GM12878 (cell line): ENCODE measurements around the gene FHL1. TPM values are rescaled to one million over a fixed set of nuclear protein-coding genes. Genes with fewer than 3 reads are reported as not detected.
A peak's percentile ranks its signal among the peaks of the same experiment; 100 is the strongest.

Source experiments
- ATAC-seq: fragments of 200-7000 bp; cut with Tn5 transposase; 3 replicates; pipeline ENCODE4 v1.9.1; 2020; ENCODE audit warnings: mild to moderate bottlenecking, moderate library complexity
- BruUV-seq: library from RNA; stranded (reverse); fragments of 400-500 nt; replicated peaks from 2 replicates; lab custom pipeline; 2021; lab: Mats Ljungman, UMichigan
- CTCF ChIA-PET: fragments of 300-600 bp; sonication (Branson Sonifier 250); formaldehyde crosslinking; extraction: SDS; loops from one replicate; lab custom pipeline; 2021; ENCODE audit warnings: inconsistent platforms; lab: Yijun Ruan, JAX
- POLR2A ChIA-PET: fragments of 350-600 bp; formaldehyde crosslinking; extraction: SDS; loops from one replicate; lab custom pipeline; 2021; ENCODE audit warnings: inconsistent platforms; lab: Charles Lee
- RAD21 ChIA-PET: fragments of 300-600 bp; sonication (Branson Sonifier 250); formaldehyde crosslinking; loops from one replicate; lab custom pipeline; 2023; ENCODE audit warnings: antibody characterized with exemption; ENCODE audit not compliant: unreplicated experiment; lab: Charles Lee
- SMC1A ChIA-PET: fragments of 300-600 bp; sonication (Branson Sonifier 250); formaldehyde crosslinking; loops from one replicate; lab custom pipeline; 2023; ENCODE audit not compliant: unreplicated experiment, uncharacterized antibody; lab: Charles Lee
- DNase-seq: peaks from one replicate; pipeline ENCODE4 v3.0.0-alpha.2; 2011; ENCODE audit warnings: low read depth, low spot score
- FAIRE-seq: peaks from 3 replicates; lab custom pipeline; 2011; peaks lifted over from hg19 to GRCh38; lab: Jason Lieb, UNC
- H2AFZ ChIP-seq: 2 replicates; pipeline ENCODE4 v1.6.0; 2011; ENCODE audit warnings: low read depth, low read length, control low read depth; ENCODE audit not compliant: control insufficient read depth
- H3K27ac ChIP-seq: 2 replicates; pipeline ENCODE4 v1.5.1; 2011; ENCODE audit warnings: control low read depth; ENCODE audit not compliant: control insufficient read depth, insufficient read depth
- H3K27me3 ChIP-seq, 2 experiments: replicated peaks in 1 of 2; 2 replicates each; pipeline versions ENCODE4 v1.6.0 to v1.6.1; 2011; ENCODE audit warnings: low read length in 1 of 2; ENCODE audit not compliant: control insufficient read depth in 2 of 2, insufficient read depth in 2 of 2
- H3K36me3 ChIP-seq, 2 experiments: 2 replicates each; pipeline ENCODE4 v1.5.1; 2011; ENCODE audit warnings: low read length in 1 of 2; ENCODE audit not compliant: control insufficient read depth in 2 of 2, insufficient read depth in 2 of 2
- H3K4me1 ChIP-seq: 2 replicates; pipeline ENCODE4 v1.6.1; 2011; ENCODE audit warnings: mild to moderate bottlenecking, low read length, moderate library complexity, mixed read lengths; ENCODE audit not compliant: control insufficient read depth, insufficient read depth
- H3K4me2 ChIP-seq: 2 replicates; pipeline ENCODE4 v1.6.0; 2011; ENCODE audit warnings: control low read depth; ENCODE audit not compliant: control insufficient read depth, insufficient read depth
- H3K4me3 ChIP-seq: fragments of 200-600 bp; sonication (generic); 2 replicates; pipeline ENCODE4 v1.5.1; 2016
- H3K79me2 ChIP-seq: 2 replicates; pipeline ENCODE4 v1.6.0; 2011; ENCODE audit warnings: low read length; ENCODE audit not compliant: control insufficient read depth, insufficient read depth
- H3K9ac ChIP-seq: 2 replicates; pipeline ENCODE4 v1.8.0; 2011; ENCODE audit warnings: low read length, control low read depth, mixed read lengths; ENCODE audit not compliant: control insufficient read depth, insufficient read depth
- H3K9me3 ChIP-seq: replicated peaks from 3 replicates; pipeline ENCODE4 v1.5.1; 2011; ENCODE audit warnings: mild to moderate bottlenecking, low read length; ENCODE audit not compliant: control insufficient read depth, insufficient read depth
- H4K20me1 ChIP-seq: 2 replicates; pipeline ENCODE4 v1.6.0; 2011; ENCODE audit not compliant: control insufficient read depth, insufficient read depth
- SMC3 ChIP-seq: IDR thresholded peaks from 2 replicates; pipeline ENCODE4 v1.6.1; 2011; ENCODE audit warnings: low read length, improper control_type of control experiment, borderline replicate concordance
- WGBS: methylation state at CpG from one replicate; pipeline ENCODE4 v1.1.6; 2016; ENCODE audit warnings: low lambda C conversion rate; ENCODE audit not compliant: insufficient replicate concordance, insufficient coverage; ENCODE audit errors: missing lambda C conversion rate; 5-methylcytosine and 5-hydroxymethylcytosine counted together
- in situ Hi-C: fragments of 300-500 bp; cut with MboI; formaldehyde crosslinking; loops from 9 replicates; pipeline ENCODE4 v1.14.3; 2018; ENCODE audit warnings: mixed read lengths
- intact Hi-C: fragments of 100-400 bp; cut with micrococcal nuclease; formaldehyde crosslinking; loops from one replicate; pipeline ENCODE4 v1.14.2; 2022; ENCODE audit not compliant: unreplicated experiment
- polyA plus RNA-seq, 11 experiments: library from polyadenylated mRNA; depleted of rRNA in 4 of 11; unstranded in 6 of 11; stranded (reverse) in 5 of 11; fragments of >200 nt; fragmentation: Nextera tagmentation in 4 of 11; fragmentation: Illumina TruSeq in 1 of 11; extraction: Ambion mirVana in 4 of 11; extraction: Trizol in 1 of 11; gene quantifications; 1 replicate in 1 of 11; 2 replicates in 10 of 11; pipeline versions ENCODE4 v1.2.1 to v1.2.3, GENCODE V29; 2011 to 2016; ENCODE audit warnings: inconsistent platforms in 2 of 11, missing spikeins in 2 of 11, low read depth in 1 of 11
- total RNA-seq, 4 experiments: library from RNA; depleted of rRNA in 3 of 4; stranded (reverse); fragments of >200 nt in 3 of 4; fragmentation: Illumina TruSeq in 1 of 4; extraction: Trizol in 1 of 4; gene quantifications; 2 replicates each; pipeline versions ENCODE4 v1.2.1 to v1.2.3, GENCODE V29; 2013 to 2021
- TF ChIP-seq, protein P1 (sequence below), 3 experiments: IDR thresholded peaks in 2 of 3; conservative IDR thresholded peaks in 1 of 3; 2 replicates each; pipeline ENCODE4 v1.5.1; 2011; ENCODE audit warnings: low read depth in 3 of 3, low read length in 3 of 3, mild to moderate bottlenecking in 3 of 3, control low read depth in 2 of 3, moderate library complexity in 2 of 3, inconsistent platforms in 1 of 3, mixed read lengths in 1 of 3; ENCODE audit not compliant: control insufficient read depth in 2 of 3, insufficient read depth in 1 of 3; ENCODE audit errors: extremely low read depth in 1 of 3
- TF ChIP-seq, protein P2 (sequence below): fragments of 450-650 bp; IDR thresholded peaks from 2 replicates; pipeline ENCODE4 v1.6.1; 2017; ENCODE audit warnings: low read depth, mild to moderate bottlenecking, moderate library complexity

Gene FHL1
- total and polyA plus RNA-seq, 10 of the 15 experiments (the other 5 are each of a cell fraction or from before 2014, with no cell fraction given): 0.13 to 0.59 (median 0.34) TPM; not detected in 1

DNA sequence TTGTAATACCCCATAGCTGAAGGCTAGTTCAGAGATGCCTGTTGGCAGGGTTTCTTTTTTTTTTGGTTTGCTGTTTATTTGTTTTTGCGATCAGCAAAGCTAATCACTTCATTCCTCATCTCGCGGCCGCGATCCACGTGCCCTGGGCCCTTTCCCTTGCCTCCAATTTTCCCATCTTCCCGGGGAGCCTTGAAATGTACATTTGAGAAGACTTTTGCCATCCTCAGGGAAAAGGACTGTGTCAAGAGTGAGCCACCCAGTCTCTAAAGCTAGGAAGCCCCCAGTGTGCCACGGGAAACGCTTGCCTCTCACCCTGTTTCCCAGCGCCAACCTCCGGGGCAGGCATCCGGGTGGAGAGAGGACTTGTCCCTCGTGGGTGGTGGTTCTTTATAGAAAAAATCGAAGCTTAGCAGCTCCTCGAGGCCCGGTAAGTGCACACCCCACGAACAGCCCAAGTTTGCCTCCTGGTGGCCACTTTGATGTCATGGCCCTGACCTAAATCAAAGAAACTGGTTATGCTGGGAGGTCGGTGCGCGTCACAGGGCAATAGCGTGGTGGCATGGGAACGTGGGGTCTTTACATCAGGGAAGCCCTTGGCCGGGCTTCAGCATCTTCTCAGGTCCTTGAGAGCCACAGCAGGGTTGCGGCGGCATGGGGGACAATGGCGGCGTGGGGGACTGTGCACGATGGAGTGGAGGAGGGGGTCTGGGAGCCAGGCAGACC, 61.8 kb downstream of the FHL1 start:
- in situ Hi-C loops: no loop called here
- Histone ChIP-seq H3K79me2 (no peaks in the 10 kb centered on the region), H3K27ac (no peak overlapping the region), H3K9ac (no peak overlapping the region), H4K20me1 (no peaks in the 10 kb centered on the region), H3K9me3 (no peaks in the 10 kb centered on the region), H3K4me2 (no peak overlapping the region), H3K4me1 (no peaks in the 10 kb centered on the region), H3K4me3 (no peak overlapping the region), H3K36me3 (no peaks in the 10 kb centered on the region), H2AFZ (no peak overlapping the region), H3K27me3 (no peaks in the 10 kb centered on the region)
- ChIA-PET SMC1A (no interaction called here), RAD21 (interaction anchor here (1.2 kb wide), 1 partner anchor 181 kb away, joined by 4 read pairs; no protein-coding TSS in a partner anchor), CTCF (interaction anchor here (0.6 to 2.3 kb wide), 5 partner anchors 60 to 1807 kb away, joined by 3 to 9 read pairs (median 3); no protein-coding TSS in a partner anchor), POLR2A (no interaction called here)
- ATAC-seq (peak; percentile 70), DNase-seq (no peak), FAIRE-seq (no peak)
- TF ChIP-seq, protein P1, sequence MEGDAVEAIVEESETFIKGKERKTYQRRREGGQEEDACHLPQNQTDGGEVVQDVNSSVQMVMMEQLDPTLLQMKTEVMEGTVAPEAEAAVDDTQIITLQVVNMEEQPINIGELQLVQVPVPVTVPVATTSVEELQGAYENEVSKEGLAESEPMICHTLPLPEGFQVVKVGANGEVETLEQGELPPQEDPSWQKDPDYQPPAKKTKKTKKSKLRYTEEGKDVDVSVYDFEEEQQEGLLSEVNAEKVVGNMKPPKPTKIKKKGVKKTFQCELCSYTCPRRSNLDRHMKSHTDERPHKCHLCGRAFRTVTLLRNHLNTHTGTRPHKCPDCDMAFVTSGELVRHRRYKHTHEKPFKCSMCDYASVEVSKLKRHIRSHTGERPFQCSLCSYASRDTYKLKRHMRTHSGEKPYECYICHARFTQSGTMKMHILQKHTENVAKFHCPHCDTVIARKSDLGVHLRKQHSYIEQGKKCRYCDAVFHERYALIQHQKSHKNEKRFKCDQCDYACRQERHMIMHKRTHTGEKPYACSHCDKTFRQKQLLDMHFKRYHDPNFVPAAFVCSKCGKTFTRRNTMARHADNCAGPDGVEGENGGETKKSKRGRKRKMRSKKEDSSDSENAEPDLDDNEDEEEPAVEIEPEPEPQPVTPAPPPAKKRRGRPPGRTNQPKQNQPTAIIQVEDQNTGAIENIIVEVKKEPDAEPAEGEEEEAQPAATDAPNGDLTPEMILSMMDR (IDR thresholded peaks at IDR 0.05 in 2 of 3, conservative IDR thresholded peaks at IDR 0.05 in 1 of 3; ENCODE audit: control insufficient read depth in 2 of 3, extremely low read depth in 1 of 3, insufficient read depth in 1 of 3, low read depth in 3 of 3, low read length in 3 of 3): peak; percentile 20 to 31 (median 24); a peak in 3 of 6 replicates
- TF ChIP-seq, protein P2, sequence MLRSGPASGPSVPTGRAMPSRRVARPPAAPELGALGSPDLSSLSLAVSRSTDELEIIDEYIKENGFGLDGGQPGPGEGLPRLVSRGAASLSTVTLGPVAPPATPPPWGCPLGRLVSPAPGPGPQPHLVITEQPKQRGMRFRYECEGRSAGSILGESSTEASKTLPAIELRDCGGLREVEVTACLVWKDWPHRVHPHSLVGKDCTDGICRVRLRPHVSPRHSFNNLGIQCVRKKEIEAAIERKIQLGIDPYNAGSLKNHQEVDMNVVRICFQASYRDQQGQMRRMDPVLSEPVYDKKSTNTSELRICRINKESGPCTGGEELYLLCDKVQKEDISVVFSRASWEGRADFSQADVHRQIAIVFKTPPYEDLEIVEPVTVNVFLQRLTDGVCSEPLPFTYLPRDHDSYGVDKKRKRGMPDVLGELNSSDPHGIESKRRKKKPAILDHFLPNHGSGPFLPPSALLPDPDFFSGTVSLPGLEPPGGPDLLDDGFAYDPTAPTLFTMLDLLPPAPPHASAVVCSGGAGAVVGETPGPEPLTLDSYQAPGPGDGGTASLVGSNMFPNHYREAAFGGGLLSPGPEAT: no peak
- peak; percentile 7; the same call in 1 of the 2 replicates for TF ChIP-seq SMC3
- 73% methylated on average over 28 of the region's 28 CpGs for WGBS
- intact Hi-C loops: no loop called here
- no TSS peak for BruUV-seq
